ENCODE data around the gene TIPARP. TPM values are rescaled to one million over a fixed set of nuclear protein-coding genes. Genes with fewer than 3 reads are reported as not detected.

TIPARP gene
- total RNA-seq, 1 experiment from 2014 or later, result 22.1 TPM

DNA sequence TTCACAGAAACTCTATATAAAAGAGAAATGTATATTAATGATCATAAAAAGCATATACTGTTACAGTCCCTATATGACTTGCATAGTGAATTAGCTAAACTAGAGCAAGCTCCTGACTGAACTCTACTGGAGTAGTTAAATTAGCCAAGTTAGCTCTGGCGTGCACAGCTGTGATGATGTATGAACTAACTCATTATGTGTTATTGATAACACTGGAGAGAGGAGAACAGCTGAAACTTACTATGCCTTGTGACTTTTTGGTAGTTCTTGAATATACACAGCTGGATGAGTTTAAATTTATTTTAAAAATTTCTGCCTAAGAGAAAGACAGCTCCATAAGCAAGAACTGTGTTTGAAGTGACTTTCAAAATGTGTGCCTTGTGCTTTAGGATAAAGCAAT lies 8.1 kb downstream of the TIPARP start:
- POLR2A ChIA-PET, result no interaction called here
- DNase-seq (ENCODE audit: low read depth, low spot score), result no peak
- H3K27ac ChIP-seq (ENCODE audit: low read length), result no peak overlapping the region
- H3K4me3 ChIP-seq (ENCODE audit: low read depth in 2 of 2, low read length in 2 of 2), result no peak overlapping the region
- H3K4me1 ChIP-seq (ENCODE audit: control insufficient read depth, insufficient read depth, low read length), result peaks cover 55% of the 10 kb centered on the region
- peaks cover 11% of the 10 kb centered on the region for H3K36me3 ChIP-seq (ENCODE audit: control insufficient read depth, insufficient read depth, low read length)
- TF ChIP-seq, protein P1, sequence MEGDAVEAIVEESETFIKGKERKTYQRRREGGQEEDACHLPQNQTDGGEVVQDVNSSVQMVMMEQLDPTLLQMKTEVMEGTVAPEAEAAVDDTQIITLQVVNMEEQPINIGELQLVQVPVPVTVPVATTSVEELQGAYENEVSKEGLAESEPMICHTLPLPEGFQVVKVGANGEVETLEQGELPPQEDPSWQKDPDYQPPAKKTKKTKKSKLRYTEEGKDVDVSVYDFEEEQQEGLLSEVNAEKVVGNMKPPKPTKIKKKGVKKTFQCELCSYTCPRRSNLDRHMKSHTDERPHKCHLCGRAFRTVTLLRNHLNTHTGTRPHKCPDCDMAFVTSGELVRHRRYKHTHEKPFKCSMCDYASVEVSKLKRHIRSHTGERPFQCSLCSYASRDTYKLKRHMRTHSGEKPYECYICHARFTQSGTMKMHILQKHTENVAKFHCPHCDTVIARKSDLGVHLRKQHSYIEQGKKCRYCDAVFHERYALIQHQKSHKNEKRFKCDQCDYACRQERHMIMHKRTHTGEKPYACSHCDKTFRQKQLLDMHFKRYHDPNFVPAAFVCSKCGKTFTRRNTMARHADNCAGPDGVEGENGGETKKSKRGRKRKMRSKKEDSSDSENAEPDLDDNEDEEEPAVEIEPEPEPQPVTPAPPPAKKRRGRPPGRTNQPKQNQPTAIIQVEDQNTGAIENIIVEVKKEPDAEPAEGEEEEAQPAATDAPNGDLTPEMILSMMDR (IDR thresholded peaks at IDR 0.05), result no peak
- no peak for TF ChIP-seq SIN3A (IDR thresholded peaks at IDR 0.05; ENCODE audit: borderline replicate concordance, insufficient read depth, low read depth, low read length)
- TF ChIP-seq TCF7L2 (IDR thresholded peaks at IDR 0.05; ENCODE audit: low read depth, low read length), result no peak
- no peak for TF ChIP-seq POLR2AphosphoS5 (IDR thresholded peaks at IDR 0.05; ENCODE audit: low read depth, low read length)
- TF ChIP-seq, protein P2, sequence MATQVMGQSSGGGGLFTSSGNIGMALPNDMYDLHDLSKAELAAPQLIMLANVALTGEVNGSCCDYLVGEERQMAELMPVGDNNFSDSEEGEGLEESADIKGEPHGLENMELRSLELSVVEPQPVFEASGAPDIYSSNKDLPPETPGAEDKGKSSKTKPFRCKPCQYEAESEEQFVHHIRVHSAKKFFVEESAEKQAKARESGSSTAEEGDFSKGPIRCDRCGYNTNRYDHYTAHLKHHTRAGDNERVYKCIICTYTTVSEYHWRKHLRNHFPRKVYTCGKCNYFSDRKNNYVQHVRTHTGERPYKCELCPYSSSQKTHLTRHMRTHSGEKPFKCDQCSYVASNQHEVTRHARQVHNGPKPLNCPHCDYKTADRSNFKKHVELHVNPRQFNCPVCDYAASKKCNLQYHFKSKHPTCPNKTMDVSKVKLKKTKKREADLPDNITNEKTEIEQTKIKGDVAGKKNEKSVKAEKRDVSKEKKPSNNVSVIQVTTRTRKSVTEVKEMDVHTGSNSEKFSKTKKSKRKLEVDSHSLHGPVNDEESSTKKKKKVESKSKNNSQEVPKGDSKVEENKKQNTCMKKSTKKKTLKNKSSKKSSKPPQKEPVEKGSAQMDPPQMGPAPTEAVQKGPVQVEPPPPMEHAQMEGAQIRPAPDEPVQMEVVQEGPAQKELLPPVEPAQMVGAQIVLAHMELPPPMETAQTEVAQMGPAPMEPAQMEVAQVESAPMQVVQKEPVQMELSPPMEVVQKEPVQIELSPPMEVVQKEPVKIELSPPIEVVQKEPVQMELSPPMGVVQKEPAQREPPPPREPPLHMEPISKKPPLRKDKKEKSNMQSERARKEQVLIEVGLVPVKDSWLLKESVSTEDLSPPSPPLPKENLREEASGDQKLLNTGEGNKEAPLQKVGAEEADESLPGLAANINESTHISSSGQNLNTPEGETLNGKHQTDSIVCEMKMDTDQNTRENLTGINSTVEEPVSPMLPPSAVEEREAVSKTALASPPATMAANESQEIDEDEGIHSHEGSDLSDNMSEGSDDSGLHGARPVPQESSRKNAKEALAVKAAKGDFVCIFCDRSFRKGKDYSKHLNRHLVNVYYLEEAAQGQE (IDR thresholded peaks at IDR 0.05; ENCODE audit: insufficient read depth in 1 of 2, low read depth in 2 of 2, low read length in 1 of 2), result no peak
- H3K9me3 ChIP-seq (ENCODE audit: control insufficient read depth, insufficient read depth, low read depth, low read length), result no peaks in the 10 kb centered on the region
- no peak for ATAC-seq
- in situ Hi-C loops (cut with HindIII; ENCODE audit: low pct_unique_long_range_greater_than_20kb, low sequenced_read_pairs), result no loop called here
- no TSS peak for BruUV-seq (replicated peaks)
- intact Hi-C loops (cut with micrococcal nuclease; ENCODE audit: unreplicated experiment), result no loop called here
- CTCF ChIA-PET, result no interaction called here
- H3K27me3 ChIP-seq (ENCODE audit: control insufficient read depth, insufficient read depth, low read length), result no peaks in the 10 kb centered on the region

DNA sequence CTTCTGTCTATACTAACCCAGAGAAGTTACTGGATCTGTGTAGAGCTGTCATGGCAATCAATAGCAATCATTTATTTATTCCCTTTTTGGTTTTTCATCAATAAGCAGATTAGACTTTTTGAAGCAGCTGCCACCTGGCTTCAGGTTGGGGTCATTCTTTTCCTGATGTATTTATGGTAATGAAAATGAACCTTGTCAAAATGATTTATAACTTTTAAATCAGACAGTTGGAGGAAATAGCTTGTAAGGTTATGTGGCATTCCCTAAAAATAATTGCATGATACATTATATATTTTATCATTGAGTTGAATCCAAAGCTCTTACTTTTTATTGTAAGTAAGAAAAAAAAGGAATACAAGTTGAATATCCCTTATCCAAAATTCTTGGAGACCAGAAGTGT lies 8.6 kb downstream of the TIPARP start:
- POLR2A ChIA-PET, result no interaction called here
- peaks cover 11% of the 10 kb centered on the region for H3K36me3 ChIP-seq (ENCODE audit: control insufficient read depth, insufficient read depth, low read length)
- ATAC-seq, result no peak
- H3K4me3 ChIP-seq (ENCODE audit: low read depth in 2 of 2, low read length in 2 of 2), result no peak overlapping the region
- H3K27ac ChIP-seq (ENCODE audit: low read length), result no peak overlapping the region
- intact Hi-C loops (cut with micrococcal nuclease; ENCODE audit: unreplicated experiment) (no loop called here), in situ Hi-C loops (cut with HindIII; ENCODE audit: low pct_unique_long_range_greater_than_20kb, low sequenced_read_pairs) (no loop called here)
- H3K27me3 ChIP-seq (ENCODE audit: control insufficient read depth, insufficient read depth, low read length), result no peaks in the 10 kb centered on the region
- no peaks in the 10 kb centered on the region for H3K9me3 ChIP-seq (ENCODE audit: control insufficient read depth, insufficient read depth, low read depth, low read length)
- CTCF ChIA-PET, result no interaction called here
- TF ChIP-seq, protein P1 (IDR thresholded peaks at IDR 0.05), result no peak
- TF ChIP-seq POLR2AphosphoS5 (IDR thresholded peaks at IDR 0.05; ENCODE audit: low read depth, low read length), result no peak
- TF ChIP-seq, protein P2 (IDR thresholded peaks at IDR 0.05; ENCODE audit: insufficient read depth in 1 of 2, low read depth in 2 of 2, low read length in 1 of 2), result no peak
- no peak for TF ChIP-seq TCF7L2 (IDR thresholded peaks at IDR 0.05; ENCODE audit: low read depth, low read length)
- no peak for TF ChIP-seq SIN3A (IDR thresholded peaks at IDR 0.05; ENCODE audit: borderline replicate concordance, insufficient read depth, low read depth, low read length)
- no TSS peak for BruUV-seq (replicated peaks)
- H3K4me1 ChIP-seq (ENCODE audit: control insufficient read depth, insufficient read depth, low read length), result peaks cover 50% of the 10 kb centered on the region
- no peak for DNase-seq (ENCODE audit: low read depth, low spot score)
